IPS-NIHi11 (cell line): Measurements from ENCODE around the gene NUP37.
"Not testable (repeated sequence)": the region's sequence is repeated elsewhere in the genome, so short reads cannot be mapped to it uniquely, and the experiment has no call there.

Source experiments
- DNase-seq: peaks from one replicate; pipeline ENCODE4 v3.0.0; 2012; ENCODE audit warnings: mixed read lengths, low spot score

NUP37 gene

GRCh38 chr12:102119674-102120563 is at the start of gene NUP37, which contains the start of gene PARPBP:
Gene NUP37 (minus strand): TSS chr12:102120114. CDS start chr12:102118518, 1,596 bp downstream.
Gene PARPBP (plus strand): TSS chr12:102120183. CDS start chr12:102123889, 3,706 bp downstream.
- peak; percentile 93 for DNase-seq

DNA sequence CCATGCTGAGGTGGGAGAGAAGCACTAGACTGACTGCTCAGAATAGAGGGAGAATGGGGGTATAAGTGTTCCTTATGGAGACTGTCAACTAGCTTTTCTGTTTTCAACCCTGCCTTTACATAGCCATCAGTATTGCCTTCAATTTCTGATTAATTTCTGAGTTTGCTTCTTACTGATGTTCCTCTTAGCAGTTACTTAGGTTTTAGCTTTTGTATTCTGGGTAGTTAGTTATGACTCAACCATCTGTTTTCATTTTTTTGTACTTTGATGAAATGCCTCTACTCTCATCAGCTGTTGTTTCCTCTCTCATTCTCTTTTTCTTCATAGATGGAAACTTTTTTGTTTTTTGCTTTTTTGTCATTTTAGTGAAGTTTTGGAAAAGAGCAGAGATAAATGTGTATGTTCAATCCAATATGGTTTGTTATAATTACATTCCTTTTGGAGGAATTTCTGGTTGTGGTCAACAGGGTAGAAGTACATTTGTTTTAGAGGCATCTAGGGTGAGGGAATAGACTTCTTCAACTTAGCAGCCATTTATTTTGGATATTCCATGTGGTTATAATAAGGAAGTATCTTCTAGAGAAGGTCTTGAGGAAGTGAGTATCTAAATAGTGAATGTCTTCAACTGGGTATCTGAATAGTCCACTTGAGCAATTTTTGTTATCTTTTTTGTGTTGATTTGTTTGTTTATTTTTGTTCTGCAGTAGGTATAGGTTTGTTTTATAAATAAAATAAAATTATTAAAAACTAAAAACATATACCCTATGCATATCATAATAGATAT is 48.1 kb upstream of the NUP37 start:
- DNase-seq = no peak

DNA sequence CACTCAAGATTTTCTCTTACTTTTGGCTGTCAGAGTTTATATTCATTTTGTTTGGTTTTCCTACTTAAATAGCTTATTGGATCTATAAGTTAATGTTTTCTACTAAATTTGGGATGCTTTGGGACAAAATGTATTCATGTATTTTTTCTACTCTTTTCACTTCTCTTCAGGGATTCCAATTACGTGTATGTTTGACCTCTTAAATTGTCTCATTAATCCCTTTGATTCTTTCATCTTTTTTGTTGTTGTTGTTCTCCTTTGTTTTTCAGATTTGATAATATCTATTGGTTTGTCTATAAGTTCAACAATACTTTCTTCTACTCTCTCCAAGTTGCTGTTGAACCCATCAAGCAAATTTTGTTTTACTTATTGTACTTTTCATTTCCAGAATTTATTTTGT is 43.5 kb upstream of the NUP37 start:
- DNase-seq = no peak

DNA sequence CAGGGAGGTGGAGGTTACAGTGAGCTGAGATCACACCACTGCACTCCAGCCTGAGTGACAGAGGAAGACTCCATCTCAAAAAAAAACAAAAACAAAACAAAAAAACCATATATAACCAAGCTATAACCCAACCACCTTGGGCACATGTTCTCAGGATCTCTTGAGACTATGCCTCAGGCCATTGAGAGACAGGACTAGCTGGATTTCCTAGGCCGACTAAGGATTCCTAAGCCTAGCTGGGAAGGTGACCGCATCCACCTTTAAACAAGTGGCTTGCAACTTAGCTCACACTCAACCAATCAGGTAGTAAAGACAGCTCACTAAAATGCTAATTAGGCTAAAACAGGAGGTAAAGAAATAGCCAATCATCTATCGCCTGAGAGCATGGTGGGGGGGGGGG is 35.3 kb upstream of the NUP37 start:
- DNase-seq = not testable (repeated sequence)

GRCh38 chr12:102147062-102147587 is 27.2 kb upstream of the NUP37 start:
- DNase-seq = not testable (repeated sequence)

GRCh38 chr12:102144221-102144620 is 24.3 kb upstream of the NUP37 start:
- DNase-seq = no peak

- DNase-seq = not testable (repeated sequence)
These were observed 23.0 kb upstream of the NUP37 start for GRCh38 chr12:102142866-102143373.

DNA sequence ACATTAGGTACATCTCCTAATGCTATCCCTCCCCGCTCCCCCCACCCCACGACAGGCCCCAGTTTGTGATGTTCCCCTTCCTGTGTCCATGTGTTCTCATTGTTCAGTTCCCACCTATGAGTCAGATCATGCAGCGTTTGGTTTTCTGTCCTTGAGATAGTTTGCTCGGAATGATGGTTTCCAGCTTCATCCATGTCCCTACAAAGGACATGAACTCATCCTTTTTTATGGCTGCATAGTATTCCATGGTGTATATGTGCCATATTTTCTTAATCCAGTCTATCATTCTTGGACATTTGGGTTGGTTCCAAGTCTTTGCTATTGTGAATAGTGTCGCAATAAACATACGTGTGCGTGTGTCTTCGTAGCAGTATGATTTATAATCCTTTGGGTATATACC is 17.7 kb upstream of the NUP37 start:
- not testable (repeated sequence) for DNase-seq

DNA sequence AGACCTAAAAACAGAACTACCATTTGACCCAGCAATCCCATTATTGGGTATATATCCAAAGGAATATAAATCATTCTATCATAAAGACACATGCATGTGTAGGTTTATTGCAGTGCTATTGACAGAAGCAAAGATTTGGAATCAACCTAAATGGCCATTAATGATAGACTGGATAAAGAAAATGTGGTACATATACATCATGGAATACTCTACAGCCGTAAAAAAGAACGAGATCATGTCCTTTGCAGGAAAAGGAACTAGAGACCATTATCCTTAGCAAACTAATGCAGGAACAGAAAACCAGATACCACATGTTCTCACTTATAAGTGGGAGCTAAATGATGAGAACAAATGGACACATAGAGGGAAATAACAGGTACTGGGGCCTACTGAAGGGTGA is 11.5 kb upstream of the NUP37 start:
- DNase-seq = not testable (repeated sequence)

DNA sequence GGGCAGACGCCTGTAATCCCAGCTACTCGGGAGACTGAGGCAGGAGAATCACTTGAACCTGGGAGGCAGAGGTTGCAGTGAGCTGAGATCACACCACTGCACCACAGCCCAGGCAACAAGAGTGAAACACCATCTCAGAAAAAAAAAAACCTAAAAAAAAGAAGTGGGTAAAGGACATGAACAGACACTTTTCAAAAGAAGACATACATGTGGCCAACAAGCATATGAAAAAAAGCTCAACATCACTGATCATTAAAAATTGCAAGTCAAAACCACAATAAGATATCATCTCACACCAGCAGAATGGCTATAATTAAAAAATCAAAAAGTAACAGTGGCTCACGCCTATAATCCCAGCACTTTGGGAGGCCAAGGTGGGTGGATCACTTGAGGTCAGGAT is 10.8 kb upstream of the NUP37 start:
- DNase-seq = not testable (repeated sequence)

GRCh38 chr12:102121328-102121727 is 1.4 kb upstream of the NUP37 start:
- DNase-seq = not testable (repeated sequence)

DNA sequence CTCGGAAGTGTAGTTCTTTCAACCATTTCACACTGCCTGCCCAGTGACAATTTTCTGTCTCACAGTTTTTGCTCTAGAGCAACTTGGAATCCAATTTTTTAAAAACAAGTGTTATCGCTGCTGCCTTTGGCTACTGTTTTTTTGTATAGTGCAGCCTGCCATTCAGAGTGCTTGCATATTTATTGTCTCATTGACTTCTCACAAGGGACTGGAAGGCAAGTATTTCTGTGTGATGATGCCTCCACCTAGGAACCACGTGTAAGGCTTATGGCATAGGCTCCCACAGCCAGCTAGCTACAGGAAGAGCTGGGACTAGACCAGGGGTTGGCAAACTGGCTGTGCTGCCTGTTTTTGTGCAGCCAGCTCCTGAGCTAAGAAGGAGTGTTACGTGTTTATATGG is 972 bp upstream of the NUP37 start:
- peak; percentile 9 for DNase-seq

- DNase-seq = no peak
These were observed 605 bp upstream of the NUP37 start for GRCh38 chr12:102120564-102120873.

GRCh38 chr12:102118874-102119273 is 1.0 kb downstream of the NUP37 start:
- no peak for DNase-seq

DNA sequence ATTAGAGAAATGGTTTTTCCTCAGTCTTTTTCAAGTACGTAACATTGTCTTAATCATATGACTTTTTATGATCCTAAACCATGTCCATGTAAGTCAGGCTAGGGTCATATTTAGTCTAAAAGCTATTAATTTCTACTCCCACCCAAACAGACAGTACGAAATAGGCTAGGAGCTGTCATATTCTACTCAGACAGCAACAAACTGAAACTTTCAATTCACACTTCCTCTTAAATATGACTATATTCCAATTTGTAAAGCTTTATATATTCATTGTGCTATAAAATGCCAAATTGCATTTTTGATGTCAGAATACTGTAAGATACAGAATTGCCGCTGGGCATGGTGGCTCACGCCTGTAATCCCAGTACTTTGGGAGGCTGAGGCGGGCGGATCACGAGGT is 3.5 kb downstream of the NUP37 start:
- DNase-seq = no peak

DNA sequence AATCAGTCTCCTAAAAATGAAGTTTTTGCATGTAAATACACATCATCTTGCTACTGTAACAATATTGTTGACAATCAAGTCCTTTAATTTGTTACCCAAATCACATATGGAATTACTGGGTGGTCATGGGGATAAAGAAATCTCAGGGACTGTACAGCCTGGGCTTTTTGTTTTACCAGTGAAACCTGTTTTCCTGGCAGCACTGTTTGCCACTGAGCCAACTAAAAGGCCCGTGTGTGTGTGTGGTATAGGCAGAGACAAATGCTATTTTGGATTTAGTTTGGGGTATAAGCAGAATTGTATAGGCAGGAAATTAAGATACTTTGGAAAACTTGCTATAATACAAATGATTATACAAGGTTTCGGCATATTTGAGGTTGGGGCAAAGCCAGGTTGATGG is 5.7 kb downstream of the NUP37 start:
- no peak for DNase-seq

GRCh38 chr12:102110782-102111181 is 9.1 kb downstream of the NUP37 start:
- DNase-seq = no peak

- DNase-seq = no peak
These were observed 11.9 kb downstream of the NUP37 start for GRCh38 chr12:102107970-102108369.

GRCh38 chr12:102106905-102107304 is 13.0 kb downstream of the NUP37 start:
- no peak for DNase-seq

GRCh38 chr12:102096855-102097254 is 23.1 kb downstream of the NUP37 start:
- no peak for DNase-seq

GRCh38 chr12:102095677-102096263 is 24.1 kb downstream of the NUP37 start:
- no peak for DNase-seq

DNA sequence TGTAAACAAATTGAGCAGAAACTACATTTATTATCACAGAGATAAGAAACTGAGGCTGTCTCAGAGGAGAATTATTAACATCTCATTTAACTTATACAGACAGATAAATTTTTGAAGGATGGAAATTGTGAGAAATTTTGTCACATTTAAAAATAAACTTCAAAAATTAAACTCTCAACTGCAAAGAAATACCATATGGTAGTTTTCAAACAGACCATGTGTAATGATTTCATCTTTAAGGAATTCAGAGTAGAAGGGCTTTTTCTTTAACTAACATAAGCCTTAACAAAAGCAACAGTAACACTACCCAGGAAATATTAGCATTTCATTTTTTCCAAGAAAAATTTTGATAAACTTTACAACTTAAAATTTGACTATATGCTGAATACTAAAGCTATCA is 26.6 kb downstream of the NUP37 start:
- DNase-seq = no peak
